NCI-H345 treated with DMSO at 0.1 percent for 48 hours (cell line): Measurements from ENCODE around the gene JARID2.

Experiments
- DNase-seq: peaks from one replicate; lab custom pipeline; 2025; ENCODE audit not compliant: unreplicated experiment; lab: John Stamatoyannopoulos, UW

The JARID2 gene

DNA sequence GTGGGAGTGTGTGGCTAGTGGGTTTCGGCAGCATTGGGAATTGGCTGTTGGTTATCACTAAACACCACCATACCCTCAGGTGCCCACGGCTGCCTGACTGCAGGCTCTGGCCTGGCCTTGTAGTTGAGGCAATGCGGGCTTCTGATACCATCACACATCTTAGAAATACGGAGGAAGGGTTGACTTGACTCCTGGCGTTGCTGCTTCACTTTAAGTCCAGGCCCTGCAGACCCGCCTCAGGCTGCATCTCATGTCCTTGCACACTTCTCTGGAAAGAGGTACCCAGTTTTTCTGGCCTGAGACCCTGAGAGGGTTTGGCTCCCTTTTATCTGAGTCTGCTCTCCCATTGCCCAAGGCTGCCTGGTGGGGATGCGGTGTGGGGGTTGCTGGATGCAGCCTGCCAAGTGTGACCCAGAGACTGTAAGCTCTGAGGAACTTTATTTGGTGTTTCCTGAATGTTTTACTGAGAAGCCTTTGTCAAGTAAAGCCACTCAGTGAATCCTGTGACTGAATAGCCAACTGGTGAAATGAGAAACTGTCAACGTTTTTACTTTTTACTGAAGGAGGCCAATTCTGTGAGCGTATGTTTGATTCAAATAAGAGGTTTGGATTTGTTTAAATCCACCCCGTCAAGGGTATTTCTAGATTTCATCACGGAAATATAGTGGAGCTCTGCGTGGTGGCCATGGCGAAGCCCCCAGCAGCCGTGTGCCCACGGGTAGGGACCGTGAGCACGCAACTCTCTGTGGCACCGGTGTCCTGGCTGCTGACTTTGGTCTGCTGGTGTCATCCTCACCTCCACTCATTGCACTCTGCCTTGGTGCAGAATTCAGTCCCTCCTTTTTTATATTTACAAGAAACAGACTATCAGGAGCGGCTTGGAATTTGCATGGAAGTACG is 256.8 kb downstream of the JARID2 start:
- DNase-seq: no peak

DNA sequence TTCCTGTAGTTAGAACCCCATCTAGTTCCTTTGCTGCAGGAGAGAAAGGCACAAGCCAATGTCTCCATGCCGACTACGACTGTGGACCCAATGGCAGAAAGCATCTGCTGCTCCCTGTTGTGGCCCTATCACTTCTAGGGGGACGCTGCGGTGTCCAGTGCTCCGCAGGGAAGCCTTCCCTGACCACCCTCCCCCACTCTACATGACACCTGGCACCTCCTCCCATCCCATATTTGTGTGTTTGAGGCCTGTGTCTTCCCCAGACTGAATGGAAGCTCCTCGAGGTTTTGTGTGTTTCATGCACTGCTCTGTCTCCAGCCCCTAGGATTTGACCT is 257.4 kb downstream of the JARID2 start:
- DNase-seq: no peak

DNA sequence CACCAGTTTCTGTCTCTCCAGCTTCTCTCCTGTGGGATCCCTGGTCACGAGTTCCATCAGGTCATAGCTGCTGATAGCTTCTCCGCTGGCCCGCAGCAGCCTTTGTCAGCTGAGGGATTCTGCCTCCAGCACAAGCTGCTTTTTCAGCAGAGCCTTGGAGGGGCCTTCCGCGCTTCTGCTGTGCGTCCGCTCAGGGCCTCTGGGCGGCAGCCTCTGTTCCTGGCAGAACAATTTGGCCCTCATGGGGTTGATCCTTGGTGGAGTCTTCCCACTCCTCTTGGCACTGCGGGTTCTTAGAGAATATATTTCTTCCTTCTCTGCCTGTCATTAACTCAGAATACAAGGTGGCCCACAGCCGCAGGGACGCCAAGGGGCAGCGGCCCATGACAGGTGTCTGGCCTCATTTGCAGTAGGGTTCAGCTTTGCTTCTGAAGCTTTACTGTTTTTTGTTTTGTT is 258.2 kb downstream of the JARID2 start:
- DNase-seq: no peak

DNA sequence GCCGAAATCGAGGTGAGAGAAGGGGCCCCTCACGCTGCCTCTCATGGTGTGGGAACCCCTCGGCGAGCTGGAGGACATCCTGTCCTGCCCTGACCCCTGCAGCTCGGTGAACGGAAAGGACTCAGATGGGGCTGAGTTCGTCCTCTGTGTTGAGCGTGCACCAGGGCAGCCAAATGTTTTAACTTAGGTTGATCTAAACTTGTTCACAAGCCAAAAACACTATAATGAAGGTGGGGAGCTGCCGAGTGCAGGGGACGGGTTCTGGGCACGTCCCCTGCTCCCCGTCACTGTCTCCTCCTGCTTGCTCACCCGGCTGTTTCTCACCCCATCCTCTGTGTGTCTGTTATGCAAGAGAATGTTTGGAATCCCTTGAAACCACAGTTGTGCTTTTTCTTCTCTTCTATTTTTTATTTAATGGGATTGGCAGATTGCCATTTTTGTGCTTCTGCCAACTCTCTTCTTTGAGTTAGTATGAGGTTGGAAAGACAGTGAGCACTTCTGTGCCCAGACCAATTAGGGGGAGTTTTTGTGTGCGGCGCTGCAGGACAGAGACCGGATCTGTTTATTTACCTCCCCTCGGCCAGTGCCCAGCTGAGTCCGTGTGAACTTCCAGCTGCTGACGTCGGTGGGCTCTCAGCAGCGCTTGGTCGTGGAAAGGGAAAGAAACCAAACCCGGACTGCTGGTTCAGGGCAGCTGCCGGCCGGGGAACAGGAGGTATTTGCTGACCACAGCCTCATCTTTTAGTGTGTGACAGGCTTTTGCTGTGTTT is 258.9 kb downstream of the JARID2 start:
- no peak for DNase-seq

DNA sequence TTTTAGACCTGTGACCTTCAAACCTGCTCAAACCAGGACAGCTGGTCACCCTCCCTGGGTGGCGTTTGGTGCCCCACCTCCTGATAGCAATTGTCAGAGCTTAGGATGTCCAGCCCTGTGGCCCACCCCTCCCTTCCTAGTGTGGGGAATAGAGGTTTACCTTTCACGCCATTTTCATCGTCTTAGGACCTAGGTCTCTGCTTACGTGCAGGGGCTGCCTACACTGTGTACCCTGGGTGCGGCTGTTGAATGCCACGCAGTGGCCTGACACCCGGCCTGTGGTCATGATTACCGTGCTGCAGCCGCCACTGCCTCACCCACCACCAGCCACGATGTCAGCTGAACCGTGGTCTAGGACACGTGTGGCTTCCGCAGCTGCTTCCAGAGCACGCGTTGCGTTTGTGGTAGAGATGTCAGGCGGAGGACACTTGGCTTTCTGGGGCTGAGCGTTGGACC is 259.6 kb downstream of the JARID2 start:
- no peak for DNase-seq

DNA sequence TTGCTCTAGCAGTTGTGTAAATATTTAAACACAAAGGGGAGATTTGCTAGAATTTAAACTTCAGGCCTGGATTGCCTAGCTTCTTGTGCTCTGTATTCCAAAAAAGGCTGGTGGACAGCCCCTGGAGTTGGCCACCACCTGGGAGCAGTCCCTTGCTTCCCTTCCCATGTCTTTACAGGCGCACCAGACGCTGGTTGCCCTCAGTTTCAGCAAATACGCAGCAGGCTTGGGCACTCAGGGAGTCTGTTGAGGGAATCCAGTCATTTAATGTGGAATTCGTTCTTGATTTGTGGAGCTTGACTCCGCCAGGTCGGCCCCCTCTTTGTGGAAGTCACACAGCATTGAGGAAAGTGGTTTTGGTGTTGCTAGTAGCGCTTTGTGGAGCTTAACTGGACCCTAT is 260.2 kb downstream of the JARID2 start:
- no peak for DNase-seq

DNA sequence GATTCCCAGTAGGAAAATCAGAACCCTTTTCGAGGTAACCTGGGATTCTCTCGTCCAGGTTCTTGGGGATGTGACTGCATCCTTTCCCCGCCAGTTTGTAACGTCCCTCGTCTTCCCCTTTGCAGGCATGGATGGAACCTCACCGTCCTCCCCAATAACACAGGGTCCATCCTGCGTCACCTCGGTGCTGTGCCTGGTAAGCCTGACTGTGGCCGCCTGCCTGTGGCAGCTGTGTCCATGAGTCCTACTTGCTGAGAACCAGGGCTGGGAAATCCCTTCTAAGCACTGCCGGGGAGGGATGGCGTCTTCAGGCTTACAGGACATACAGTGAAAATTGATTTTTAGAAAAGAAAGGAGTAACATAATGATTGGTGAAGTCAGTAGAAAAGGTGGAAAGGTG is 261.4 kb downstream of the JARID2 start:
- DNase-seq: no peak

DNA sequence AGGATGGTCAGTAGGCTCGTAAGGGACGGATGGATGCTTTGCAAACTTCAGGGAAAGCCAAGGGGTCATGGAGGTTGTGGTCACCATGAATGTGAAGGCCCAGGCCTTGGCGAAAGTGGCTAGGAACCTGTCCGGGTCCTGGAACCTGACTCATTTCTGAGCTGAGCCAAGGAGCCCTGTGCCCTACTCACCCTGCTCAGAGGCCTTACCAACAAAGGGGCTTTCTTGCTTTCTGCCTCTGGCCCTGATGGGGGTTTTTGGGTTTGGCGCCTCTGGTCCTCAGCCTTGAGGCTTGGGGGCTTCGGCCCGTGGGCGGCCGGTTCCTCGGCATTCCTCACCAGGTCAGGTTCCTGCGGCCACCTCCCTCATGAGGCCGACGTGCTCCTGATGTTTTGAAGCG is 261.9 kb downstream of the JARID2 start:
- no peak for DNase-seq

DNA sequence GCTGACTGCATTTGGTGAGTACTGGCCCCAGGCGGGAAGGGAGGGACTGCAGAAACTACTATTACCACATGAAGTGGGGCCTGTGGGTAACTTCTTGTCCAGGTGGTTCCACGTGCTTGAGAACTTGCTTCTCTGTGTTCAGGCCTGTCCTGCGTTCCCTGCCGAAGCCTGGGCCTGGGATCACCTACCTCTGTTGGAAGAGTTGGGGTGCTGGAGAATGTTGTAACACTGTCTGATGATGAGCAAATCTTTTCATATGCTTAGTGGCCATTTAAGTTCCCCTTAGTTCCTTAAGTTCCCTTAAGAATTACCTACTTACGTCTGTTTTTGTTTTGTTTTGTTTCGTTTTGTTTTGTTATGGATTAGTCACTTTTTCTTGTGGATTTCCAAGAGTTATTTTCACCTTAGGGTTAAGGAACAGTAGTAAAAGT is 262.6 kb downstream of the JARID2 start:
- no peak for DNase-seq

DNA sequence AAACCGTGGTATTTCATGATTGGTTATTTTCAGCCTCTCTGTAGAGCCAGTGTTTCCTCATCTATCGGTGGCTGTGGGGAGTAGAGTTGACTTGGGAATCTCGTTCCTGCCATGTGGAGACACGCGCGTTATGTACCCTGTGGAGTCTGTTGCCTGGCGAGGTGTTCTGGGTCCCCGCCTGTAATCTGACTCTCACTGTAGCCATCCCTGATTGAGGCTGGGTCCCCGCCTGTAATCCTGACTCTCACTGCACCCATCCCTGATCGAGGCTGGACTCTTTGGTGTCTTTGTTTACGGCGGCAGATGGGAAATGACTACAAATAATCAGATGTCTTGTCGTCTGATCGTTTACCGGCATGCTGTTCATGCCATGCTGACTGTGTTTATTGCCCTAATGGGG is 263.1 kb downstream of the JARID2 start:
- DNase-seq: no peak

DNA sequence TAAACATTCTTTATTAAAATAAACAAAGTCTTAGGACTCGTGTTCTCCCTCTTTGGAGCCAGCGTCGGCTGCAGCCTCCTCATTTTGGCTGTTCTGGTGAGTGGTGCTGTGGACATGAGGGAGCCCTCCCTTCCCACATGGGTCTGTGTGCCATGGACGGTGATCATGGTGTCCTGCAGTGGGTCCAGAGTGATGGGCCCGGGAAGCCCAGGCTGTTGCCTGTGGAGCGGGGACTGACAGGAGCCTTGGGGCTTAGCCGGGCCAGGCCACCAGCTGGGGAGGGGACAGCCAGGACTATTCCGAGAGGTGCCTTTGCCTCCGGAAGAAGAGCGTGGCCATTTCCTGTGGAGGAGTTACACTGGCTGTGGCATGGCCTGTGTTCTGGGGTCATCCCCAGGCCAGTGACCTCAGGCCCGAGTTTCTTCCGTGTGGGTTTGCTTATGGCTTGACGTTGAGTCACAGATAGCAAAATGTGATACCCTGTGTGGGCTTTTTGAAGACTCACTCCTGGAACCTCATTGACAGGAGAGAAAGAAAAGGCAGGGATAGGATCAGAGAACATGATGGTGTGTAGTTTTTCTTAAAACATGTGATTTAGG is 263.6 kb downstream of the JARID2 start:
- DNase-seq: no peak

DNA sequence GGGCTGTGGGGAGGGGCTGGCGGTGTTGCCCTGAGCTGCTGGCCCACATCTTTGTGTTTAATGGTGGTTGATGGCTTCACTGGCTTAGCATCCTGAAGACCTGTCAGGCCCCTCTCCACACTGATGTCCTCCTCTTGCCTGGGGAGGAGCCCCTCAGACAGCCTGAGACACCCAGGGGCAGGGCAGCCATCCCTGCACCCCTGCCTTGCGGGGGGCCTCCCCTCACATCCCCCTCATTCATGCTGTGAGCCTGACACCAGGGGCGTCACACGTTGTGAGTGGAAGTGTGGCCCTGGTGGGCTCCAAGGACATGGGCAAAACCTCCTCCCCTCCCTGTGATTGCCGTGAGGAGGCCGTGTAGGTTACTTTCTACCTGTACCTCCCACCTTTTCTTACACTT is 264.3 kb downstream of the JARID2 start:
- DNase-seq: no peak

DNA sequence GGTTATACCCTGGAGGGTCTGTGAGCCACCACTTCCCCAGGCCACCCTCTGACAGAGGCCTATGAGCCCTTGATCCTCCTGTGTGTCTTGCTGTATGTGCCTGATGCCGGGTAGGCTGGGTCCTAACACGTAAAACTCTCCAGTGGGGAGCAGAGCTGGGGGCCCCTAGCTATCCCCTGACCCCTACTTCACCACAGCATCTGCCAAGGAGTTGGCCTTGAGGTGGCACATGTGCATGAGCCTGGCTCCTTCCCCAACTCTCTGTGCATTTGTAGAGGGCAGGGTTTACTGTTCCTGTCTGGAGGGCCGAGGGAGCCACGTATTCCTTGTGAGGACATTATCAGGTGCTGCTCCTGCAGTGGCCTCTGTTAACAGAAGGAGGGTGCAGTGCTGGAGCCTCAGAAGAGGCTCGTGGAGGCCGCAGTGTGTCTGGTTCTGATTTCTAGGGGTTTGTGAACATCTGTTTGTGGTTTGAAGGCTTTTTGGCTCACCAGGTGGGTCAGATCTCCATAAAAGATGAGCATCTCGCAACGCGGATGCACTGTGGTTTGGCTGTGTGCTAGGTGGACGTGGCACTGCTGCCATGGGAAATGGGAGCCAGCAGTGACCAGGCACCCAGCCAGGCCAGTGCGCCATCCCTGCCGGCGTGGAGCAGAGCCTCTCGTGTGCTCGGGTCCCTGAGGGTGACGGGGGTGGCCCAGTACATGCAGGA is 264.8 kb downstream of the JARID2 start:
- DNase-seq: no peak

DNA sequence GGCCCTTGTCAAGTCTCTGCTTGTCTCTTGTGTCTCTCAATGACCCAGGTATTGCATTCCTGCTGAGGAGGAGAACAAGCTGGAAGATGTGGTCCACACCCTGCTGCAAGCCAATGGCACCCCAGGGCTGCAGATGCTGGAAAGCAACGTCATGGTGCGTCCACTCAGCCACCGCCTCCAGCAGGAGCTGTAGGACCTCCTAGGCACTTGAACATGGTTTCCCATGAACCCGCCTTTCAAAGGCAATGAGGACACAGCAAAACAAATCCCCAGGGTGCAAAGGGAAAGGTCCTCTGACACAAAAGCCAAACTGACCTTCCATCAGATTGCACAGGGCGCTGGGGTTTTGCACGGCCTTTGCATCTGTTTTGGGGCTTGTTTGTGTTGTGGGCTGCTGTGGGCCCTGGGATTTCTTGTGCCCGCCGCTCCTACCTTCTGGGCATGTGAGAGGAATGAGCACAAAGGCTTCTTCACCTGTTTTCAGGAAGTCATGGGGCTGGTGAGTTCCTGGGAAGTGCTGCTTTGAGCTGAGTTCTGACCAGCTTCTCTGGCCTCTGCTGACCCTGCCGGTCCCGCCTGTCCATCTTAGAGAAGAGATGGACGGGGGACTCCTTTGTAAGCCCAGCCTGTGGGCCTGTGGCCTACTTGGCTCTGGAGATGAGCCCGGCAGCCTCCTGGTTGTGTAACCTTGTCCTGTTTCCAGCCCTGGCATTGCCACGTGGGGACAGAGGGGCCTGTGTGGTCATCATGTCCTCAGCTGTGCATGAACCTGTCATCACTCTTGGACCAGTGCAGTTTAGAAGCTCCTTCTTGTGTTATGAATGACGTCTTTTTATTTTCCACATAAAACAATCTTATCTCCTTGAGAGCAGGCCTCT is 265.6 kb downstream of the JARID2 start:
- DNase-seq: no peak

DNA sequence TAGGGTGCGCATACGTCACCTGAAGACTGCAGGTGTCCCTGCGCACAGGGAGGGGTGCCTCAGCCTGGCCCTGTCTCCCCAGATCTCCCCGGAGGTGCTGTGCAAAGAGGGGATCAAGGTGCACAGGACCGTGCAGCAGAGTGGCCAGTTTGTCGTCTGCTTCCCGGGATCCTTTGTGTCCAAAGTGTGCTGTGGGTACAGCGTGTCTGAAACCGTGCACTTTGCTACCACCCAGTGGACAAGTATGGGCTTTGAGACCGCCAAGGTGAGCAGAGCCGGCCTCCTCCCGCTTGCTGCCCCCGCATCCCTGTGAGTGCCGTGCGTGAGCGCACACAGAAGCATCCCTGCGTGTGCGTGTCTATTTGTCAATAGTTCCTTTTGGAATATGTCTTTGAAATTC is 266.3 kb downstream of the JARID2 start:
- no peak for DNase-seq

DNA sequence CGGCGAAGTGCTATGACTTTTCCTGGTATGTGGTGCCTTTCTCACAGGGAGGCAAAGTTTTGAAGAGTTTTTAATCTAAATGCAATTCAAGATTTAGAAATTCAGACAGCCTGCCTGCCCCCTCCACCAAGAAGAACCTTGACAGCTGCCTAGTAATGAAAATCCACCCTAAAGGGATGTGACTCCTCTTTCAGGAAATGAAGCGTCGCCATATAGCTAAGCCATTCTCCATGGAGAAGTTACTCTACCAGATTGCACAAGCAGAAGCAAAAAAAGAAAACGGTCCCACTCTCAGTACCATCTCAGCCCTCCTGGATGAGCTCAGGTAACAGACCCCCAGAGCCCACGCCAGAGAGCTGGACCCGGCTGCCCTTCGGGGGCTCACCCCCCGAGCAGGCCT is 266.9 kb downstream of the JARID2 start:
- no peak for DNase-seq

DNA sequence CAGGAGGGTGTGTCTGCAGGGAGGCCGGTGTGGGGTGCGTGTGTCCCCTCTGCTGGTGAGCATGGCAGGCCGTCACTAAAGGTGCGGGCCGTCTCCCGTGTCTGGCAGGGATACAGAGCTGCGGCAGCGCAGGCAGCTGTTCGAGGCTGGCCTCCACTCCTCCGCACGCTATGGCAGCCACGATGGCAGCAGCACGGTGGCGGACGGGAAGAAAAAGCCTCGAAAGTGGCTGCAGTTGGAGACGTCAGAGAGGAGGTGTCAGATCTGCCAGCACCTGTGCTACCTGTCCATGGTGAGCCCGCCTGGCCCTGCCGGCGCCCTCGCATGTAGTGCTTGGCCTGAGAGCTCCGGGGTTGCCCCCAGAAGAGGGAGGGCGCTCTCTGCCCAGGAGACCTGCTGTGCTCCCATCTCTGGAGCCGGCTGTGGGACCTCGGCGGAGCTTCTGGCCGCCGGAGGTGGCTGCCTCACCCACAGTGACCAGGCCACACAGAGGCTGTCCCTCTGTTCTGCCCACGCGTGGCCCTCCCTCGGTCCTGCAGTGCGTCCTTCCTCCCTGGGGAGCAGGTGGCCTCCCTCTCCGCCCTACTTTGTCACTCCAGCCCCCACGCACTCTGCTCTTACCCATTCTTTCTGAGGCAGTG is 267.4 kb downstream of the JARID2 start:
- DNase-seq: no peak

DNA sequence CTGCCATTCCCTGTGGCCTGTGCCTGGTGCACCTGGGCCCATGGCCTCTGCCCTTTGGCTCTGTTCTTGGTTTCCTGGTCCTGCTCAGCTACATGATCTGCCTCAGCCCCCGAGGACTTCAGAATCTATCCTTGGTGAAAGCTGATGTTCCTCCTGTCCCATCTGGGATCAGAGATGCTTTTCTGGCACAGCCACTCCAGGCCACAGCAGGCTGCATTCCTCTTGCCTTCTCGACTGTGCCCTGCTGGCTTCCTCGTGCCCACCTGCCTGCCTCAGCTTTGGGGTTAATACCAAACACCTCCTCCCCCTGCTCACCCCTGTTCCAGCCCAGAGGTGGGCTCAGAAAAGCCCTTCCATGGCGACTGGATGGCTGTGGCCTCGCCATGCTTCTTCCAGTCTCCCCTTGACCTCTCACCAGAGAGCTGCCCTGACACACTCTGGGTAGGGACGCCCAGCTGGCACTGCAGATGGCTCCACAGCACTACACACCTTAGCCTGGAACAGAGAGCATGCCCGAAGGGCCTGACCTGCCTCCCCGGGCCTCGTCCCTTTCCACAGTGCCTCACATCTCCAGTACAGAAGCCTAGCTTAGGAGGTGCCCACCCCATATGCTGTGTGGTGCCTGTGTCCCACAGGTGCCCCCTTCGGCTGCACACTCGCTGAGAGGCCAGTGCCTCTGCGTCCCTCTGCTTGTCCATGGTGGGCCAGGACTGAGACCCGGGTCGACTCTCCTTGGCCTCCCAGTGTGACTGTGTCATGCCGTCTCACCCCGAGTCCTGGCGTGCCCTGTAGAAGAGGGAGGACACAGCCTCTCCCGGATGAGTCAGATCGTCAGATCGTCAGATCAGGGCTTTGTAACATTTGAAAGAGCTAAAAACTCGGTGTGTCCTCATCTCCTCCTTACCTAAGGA is 268.2 kb downstream of the JARID2 start:
- DNase-seq: no peak

DNA sequence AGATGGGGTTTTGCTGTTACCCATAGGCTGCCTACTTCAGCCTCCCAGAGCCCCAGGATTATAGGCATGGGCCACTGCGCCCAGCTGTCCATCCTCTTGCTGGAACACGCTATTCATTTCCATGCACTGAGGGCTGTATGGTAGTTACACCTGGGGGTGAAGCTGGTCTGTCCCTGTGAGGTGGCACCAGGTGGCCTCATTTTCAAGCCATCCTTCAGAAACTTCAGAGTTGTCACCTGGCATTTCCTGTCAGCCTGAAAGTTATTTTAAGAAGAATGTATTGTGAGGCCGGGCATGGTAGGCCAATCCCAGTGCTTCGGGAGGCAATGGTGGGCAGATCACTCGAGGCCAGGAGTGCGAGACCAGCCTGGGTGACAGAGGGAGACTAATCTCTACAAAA is 269.4 kb downstream of the JARID2 start:
- no peak for DNase-seq
